Measurements from ENCODE around the gene RAP2B.
"Not testable (repeated sequence)": the region's sequence is repeated elsewhere in the genome, so short reads cannot be mapped to it uniquely, and the experiment has no call there.

Gene RAP2B

GRCh38 chr3:153161714-153162512 is at the start of gene RAP2B:
Gene RAP2B, plus strand, starts transcription at chr3:153162226. Its CDS starts 468 bp downstream, at chr3:153162694.
- peak; percentile 90 for DNase-seq (ENCODE audit: low spot score)

GRCh38 chr3:153113541-153113940 is 48.5 kb upstream of the RAP2B start:
- no peak for DNase-seq (ENCODE audit: low spot score)

GRCh38 chr3:153114270-153114669 is 47.8 kb upstream of the RAP2B start:
- DNase-seq (ENCODE audit: low spot score), result not testable (repeated sequence)

- DNase-seq (ENCODE audit: low spot score), result no peak
Observed at GRCh38 chr3:153115326-153115725, 46.7 kb upstream of the RAP2B start.

- no peak for DNase-seq (ENCODE audit: low spot score)
Observed at GRCh38 chr3:153127788-153128187, 34.2 kb upstream of the RAP2B start.

GRCh38 chr3:153129426-153129825 is 32.6 kb upstream of the RAP2B start:
- no peak for DNase-seq (ENCODE audit: low spot score)

GRCh38 chr3:153129866-153130265 is 32.2 kb upstream of the RAP2B start:
- DNase-seq (ENCODE audit: low spot score), result no peak

- DNase-seq (ENCODE audit: low spot score), result no peak
Observed at GRCh38 chr3:153130312-153130977, 31.6 kb upstream of the RAP2B start.

- no peak for DNase-seq (ENCODE audit: low spot score)
Observed at GRCh38 chr3:153137626-153138025, 24.4 kb upstream of the RAP2B start.

- DNase-seq (ENCODE audit: low spot score), result peak; percentile 32
Observed at GRCh38 chr3:153138276-153139210, 23.5 kb upstream of the RAP2B start.

GRCh38 chr3:153142961-153143360 is 19.1 kb upstream of the RAP2B start:
- no peak for DNase-seq (ENCODE audit: low spot score)

- DNase-seq (ENCODE audit: low spot score), result no peak
Observed at GRCh38 chr3:153144071-153144470, 18.0 kb upstream of the RAP2B start.

GRCh38 chr3:153144779-153145178 is 17.2 kb upstream of the RAP2B start:
- no peak for DNase-seq (ENCODE audit: low spot score)

GRCh38 chr3:153145454-153145853 is 16.6 kb upstream of the RAP2B start:
- DNase-seq (ENCODE audit: low spot score), result no peak

- DNase-seq (ENCODE audit: low spot score), result no peak
Observed at GRCh38 chr3:153146191-153147053, 15.6 kb upstream of the RAP2B start.

- no peak for DNase-seq (ENCODE audit: low spot score)
Observed at GRCh38 chr3:153150991-153151390, 11.0 kb upstream of the RAP2B start.

- DNase-seq (ENCODE audit: low spot score), result not testable (repeated sequence)
Observed at GRCh38 chr3:153155786-153156185, 6.2 kb upstream of the RAP2B start.

- DNase-seq (ENCODE audit: low spot score), result no peak
Observed at GRCh38 chr3:153158189-153158588, 3.8 kb upstream of the RAP2B start.

- no peak for DNase-seq (ENCODE audit: low spot score)
Observed at GRCh38 chr3:153158961-153159735, 2.9 kb upstream of the RAP2B start.

GRCh38 chr3:153159771-153160397 is 2.1 kb upstream of the RAP2B start:
- DNase-seq (ENCODE audit: low spot score), result no peak

All from hematopoietic multipotent progenitor cell treated with erythropoietin and hydrocortisone succinate and interleukin-3 and kit ligand, for 17 days (in vitro differentiated cells).